Testis (tissue), 2 donors: ENCODE measurements around the gene COL9A1.

Experiments
- CTCF ChIP-seq, 3 experiments: fragments of 450-650 bp in 2 of 3; fragments of 200-600 bp in 1 of 3; sonication (generic) in 1 of 3; IDR thresholded peaks; one replicate each; pipeline ENCODE4 v1.5.1; 2016 to 2019; ENCODE audit warnings: antibody characterized with exemption in 3 of 3, mild to moderate bottlenecking in 2 of 3, moderate library complexity in 1 of 3
- POLR2A ChIP-seq: fragments of 450-650 bp; IDR thresholded peaks from one replicate; pipeline ENCODE4 v1.6.1; 2017; ENCODE audit warnings: antibody characterized with exemption, mild to moderate bottlenecking, moderate library complexity

- TF ChIP-seq CTCF (IDR thresholded peaks at IDR 0.05) (no peak), POLR2A (no peak)
Observed at GRCh38 chr6:70198785-70199184, 104.1 kb downstream of the COL9A1 start.
